ENCODE measurements around the gene SULT1E1.

The SULT1E1 gene

DNA sequence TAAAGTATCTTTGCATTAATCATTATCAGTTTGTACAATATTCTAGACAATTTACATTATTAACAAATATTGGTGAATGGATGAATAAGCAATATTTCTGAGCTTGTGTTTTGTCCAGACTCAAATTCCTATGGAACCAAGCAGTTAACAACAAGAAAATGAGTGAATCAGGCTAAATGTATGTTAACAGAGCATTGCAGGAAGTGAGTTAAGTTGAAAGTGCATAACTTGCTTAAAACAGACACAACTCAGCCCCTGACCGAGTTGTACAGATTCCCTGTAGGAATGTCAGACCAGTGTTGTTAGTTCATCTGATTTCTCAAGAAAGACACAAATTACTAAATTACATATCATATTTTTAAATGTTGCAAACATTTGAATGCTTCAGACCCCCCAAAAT lies 47.2 kb upstream of the SULT1E1 start:
- no peak overlapping the region for H3K27ac ChIP-seq (ENCODE audit: extremely low read depth, low read depth, low read length)
- H3K36me3 ChIP-seq (ENCODE audit: control insufficient read depth in 2 of 2, insufficient read depth in 1 of 2, low read length in 2 of 2): no peaks in the 10 kb centered on the region
- H3K9me3 ChIP-seq (ENCODE audit: control insufficient read depth, insufficient read depth, low read depth, low read length): no peaks in the 10 kb centered on the region
- no peak for TF ChIP-seq KLF16 (tag by site-specific recombination; IDR thresholded peaks at IDR 0.05)
- TF ChIP-seq, protein P1, sequence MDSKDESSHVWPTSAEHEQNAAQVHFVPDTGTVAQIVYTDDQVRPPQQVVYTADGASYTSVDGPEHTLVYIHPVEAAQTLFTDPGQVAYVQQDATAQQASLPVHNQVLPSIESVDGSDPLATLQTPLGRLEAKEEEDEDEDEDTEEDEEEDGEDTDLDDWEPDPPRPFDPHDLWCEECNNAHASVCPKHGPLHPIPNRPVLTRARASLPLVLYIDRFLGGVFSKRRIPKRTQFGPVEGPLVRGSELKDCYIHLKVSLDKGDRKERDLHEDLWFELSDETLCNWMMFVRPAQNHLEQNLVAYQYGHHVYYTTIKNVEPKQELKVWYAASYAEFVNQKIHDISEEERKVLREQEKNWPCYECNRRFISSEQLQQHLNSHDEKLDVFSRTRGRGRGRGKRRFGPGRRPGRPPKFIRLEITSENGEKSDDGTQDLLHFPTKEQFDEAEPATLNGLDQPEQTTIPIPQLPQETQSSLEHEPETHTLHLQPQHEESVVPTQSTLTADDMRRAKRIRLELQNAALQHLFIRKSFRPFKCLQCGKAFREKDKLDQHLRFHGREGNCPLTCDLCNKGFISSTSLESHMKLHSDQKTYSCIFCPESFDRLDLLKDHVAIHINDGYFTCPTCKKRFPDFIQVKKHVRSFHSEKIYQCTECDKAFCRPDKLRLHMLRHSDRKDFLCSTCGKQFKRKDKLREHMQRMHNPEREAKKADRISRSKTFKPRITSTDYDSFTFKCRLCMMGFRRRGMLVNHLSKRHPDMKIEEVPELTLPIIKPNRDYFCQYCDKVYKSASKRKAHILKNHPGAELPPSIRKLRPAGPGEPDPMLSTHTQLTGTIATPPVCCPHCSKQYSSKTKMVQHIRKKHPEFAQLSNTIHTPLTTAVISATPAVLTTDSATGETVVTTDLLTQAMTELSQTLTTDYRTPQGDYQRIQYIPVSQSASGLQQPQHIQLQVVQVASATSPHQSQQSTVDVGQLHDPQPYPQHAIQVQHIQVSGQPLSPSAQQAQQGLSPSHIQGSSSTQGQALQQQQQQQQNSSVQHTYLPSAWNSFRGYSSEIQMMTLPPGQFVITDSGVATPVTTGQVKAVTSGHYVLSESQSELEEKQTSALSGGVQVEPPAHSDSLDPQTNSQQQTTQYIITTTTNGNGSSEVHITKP (tag by site-specific recombination; IDR thresholded peaks at IDR 0.05): no peak
- TF ChIP-seq ZNF133 (tag by site-specific recombination; IDR thresholded peaks at IDR 0.05): no peak
- no peak for TF ChIP-seq ZNF658 (tag by site-specific recombination; IDR thresholded peaks at IDR 0.05)
- TF ChIP-seq ZNF202 (tag by site-specific recombination; IDR thresholded peaks at IDR 0.05; ENCODE audit: borderline replicate concordance): no peak
- no peak for TF ChIP-seq ZNF138 (tag by site-specific recombination; IDR thresholded peaks at IDR 0.05; ENCODE audit: borderline replicate concordance)
- no peak for TF ChIP-seq SETDB1 (IDR thresholded peaks at IDR 0.05; ENCODE audit: insufficient read length, low read length)
- TF ChIP-seq SP3 (tag by site-specific recombination; IDR thresholded peaks at IDR 0.05): no peak
- TF ChIP-seq MYNN (tag by site-specific recombination; IDR thresholded peaks at IDR 0.05; ENCODE audit: borderline replicate concordance): no peak
- no peak for TF ChIP-seq ZNF10 (tag by site-specific recombination; IDR thresholded peaks at IDR 0.05)
- TF ChIP-seq ZNF335 (tag by site-specific recombination; conservative IDR thresholded peaks at IDR 0.05): no peak
- TF ChIP-seq ZBTB20 (tag by site-specific recombination; IDR thresholded peaks at IDR 0.05): no peak
- no peak for TF ChIP-seq ZNF610 (tag by site-specific recombination; IDR thresholded peaks at IDR 0.05; ENCODE audit: borderline replicate concordance)
- TF ChIP-seq YY1 (tag by site-specific recombination; IDR thresholded peaks at IDR 0.05): no peak
- TF ChIP-seq ZNF473 (tag by site-specific recombination; IDR thresholded peaks at IDR 0.05): no peak
- no peak for TF ChIP-seq TCF7L2 (IDR thresholded peaks at IDR 0.05; ENCODE audit: borderline replicate concordance, low read depth, low read length)
- TF ChIP-seq, protein P2, sequence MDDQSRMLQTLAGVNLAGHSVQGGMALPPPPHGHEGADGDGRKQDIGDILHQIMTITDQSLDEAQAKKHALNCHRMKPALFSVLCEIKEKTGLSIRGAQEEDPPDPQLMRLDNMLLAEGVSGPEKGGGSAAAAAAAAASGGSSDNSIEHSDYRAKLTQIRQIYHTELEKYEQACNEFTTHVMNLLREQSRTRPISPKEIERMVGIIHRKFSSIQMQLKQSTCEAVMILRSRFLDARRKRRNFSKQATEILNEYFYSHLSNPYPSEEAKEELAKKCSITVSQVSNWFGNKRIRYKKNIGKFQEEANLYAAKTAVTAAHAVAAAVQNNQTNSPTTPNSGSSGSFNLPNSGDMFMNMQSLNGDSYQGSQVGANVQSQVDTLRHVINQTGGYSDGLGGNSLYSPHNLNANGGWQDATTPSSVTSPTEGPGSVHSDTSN (CRISPR knock-in tag; IDR thresholded peaks at IDR 0.05): no peak
- no peak for TF ChIP-seq ZNF514 (tag by site-specific recombination; IDR thresholded peaks at IDR 0.05)
- CTCF ChIA-PET: no interaction called here
- POLR2A ChIA-PET: no interaction called here
- no peaks in the 10 kb centered on the region for H3K4me1 ChIP-seq (ENCODE audit: control insufficient read depth, insufficient read depth, low read length)
- no peak overlapping the region for H3K4me3 ChIP-seq (ENCODE audit: low read depth, low read length)

DNA sequence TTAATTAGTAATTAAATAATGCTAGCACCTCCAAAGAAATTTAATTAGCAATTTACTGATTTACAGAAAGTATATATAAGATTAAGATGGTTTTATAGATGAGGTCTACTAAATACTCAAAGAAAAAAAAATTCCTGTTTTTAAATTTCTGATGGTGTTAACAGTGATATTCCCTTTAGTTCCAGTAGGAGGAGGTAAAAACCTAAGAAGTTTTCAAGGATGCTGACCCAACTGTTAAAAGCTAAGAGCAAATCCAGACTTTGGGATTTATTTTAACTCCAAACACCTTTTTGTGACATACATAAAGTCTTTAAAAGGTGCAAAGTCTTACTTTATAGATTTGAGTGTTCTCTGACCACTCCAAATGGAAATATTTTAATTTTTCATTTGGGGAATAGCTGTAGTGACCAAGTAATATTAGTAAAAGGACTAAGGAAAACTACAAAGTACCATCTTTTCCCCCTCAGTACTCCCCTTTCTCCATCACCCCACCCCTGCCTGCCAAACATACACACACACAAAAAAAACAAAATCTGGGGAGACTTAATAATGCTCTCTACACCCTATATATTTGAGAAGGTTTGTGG lies 36.7 kb upstream of the SULT1E1 start:
- Histone ChIP-seq H3K9me3 (ENCODE audit: control insufficient read depth, insufficient read depth, low read depth, low read length) (no peaks in the 10 kb centered on the region), H3K4me3 (ENCODE audit: low read depth, low read length) (no peak overlapping the region), H3K27ac (ENCODE audit: extremely low read depth, low read depth, low read length) (no peak overlapping the region), H3K4me1 (ENCODE audit: control insufficient read depth, insufficient read depth, low read length) (no peaks in the 10 kb centered on the region), H3K36me3 (ENCODE audit: control insufficient read depth in 2 of 2, insufficient read depth in 1 of 2, low read length in 2 of 2) (no peaks in the 10 kb centered on the region)
- ChIA-PET POLR2A (no interaction called here), CTCF (interaction anchor here (0.7 to 1.8 kb wide), 5 partner anchors 287 to 662 kb away, joined by 3 to 15 read pairs (median 3); no protein-coding TSS in a partner anchor)
- TF ChIP-seq, protein P3, sequence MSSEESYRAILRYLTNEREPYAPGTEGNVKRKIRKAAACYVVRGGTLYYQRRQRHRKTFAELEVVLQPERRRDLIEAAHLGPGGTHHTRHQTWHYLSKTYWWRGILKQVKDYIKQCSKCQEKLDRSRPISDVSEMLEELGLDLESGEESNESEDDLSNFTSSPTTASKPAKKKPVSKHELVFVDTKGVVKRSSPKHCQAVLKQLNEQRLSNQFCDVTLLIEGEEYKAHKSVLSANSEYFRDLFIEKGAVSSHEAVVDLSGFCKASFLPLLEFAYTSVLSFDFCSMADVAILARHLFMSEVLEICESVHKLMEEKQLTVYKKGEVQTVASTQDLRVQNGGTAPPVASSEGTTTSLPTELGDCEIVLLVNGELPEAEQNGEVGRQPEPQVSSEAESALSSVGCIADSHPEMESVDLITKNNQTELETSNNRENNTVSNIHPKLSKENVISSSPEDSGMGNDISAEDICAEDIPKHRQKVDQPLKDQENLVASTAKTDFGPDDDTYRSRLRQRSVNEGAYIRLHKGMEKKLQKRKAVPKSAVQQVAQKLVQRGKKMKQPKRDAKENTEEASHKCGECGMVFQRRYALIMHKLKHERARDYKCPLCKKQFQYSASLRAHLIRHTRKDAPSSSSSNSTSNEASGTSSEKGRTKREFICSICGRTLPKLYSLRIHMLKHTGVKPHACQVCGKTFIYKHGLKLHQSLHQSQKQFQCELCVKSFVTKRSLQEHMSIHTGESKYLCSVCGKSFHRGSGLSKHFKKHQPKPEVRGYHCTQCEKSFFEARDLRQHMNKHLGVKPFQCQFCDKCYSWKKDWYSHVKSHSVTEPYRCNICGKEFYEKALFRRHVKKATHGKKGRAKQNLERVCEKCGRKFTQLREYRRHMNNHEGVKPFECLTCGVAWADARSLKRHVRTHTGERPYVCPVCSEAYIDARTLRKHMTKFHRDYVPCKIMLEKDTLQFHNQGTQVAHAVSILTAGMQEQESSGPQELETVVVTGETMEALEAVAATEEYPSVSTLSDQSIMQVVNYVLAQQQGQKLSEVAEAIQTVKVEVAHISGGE (tag by site-specific recombination; conservative IDR thresholded peaks at IDR 0.05; ENCODE audit: low read depth): no peak
- TF ChIP-seq, protein P4, sequence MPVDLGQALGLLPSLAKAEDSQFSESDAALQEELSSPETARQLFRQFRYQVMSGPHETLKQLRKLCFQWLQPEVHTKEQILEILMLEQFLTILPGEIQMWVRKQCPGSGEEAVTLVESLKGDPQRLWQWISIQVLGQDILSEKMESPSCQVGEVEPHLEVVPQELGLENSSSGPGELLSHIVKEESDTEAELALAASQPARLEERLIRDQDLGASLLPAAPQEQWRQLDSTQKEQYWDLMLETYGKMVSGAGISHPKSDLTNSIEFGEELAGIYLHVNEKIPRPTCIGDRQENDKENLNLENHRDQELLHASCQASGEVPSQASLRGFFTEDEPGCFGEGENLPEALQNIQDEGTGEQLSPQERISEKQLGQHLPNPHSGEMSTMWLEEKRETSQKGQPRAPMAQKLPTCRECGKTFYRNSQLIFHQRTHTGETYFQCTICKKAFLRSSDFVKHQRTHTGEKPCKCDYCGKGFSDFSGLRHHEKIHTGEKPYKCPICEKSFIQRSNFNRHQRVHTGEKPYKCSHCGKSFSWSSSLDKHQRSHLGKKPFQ (tag by site-specific recombination; IDR thresholded peaks at IDR 0.05): no peak
- TF ChIP-seq ZNF324 (tag by site-specific recombination; IDR thresholded peaks at IDR 0.05): no peak
- no peak for TF ChIP-seq ZNF23 (tag by site-specific recombination; IDR thresholded peaks at IDR 0.05; ENCODE audit: borderline replicate concordance)
- no peak for TF ChIP-seq KLF8 (tag by site-specific recombination; IDR thresholded peaks at IDR 0.05)
- no peak for TF ChIP-seq ZNF600 (tag by site-specific recombination; IDR thresholded peaks at IDR 0.05)
- TF ChIP-seq ZNF341 (tag by site-specific recombination; IDR thresholded peaks at IDR 0.05; ENCODE audit: low read depth): no peak

Data from HEK293 (cell line).